ENCODE measurements around the gene TNFAIP3.

GRCh38 chr6:137860394-137861005, 6.6 kb upstream of the TNFAIP3 start:
- no peak for TF ChIP-seq CTCF (conservative IDR thresholded peaks at IDR 0.05; ENCODE audit: low read depth, low read length)
- no peak for TF ChIP-seq SMC3 (IDR thresholded peaks at IDR 0.05; ENCODE audit: low read depth, low read length)
- no peak for TF ChIP-seq USF2 (IDR thresholded peaks at IDR 0.05; ENCODE audit: low read depth, low read length)
- TF ChIP-seq MAZ (IDR thresholded peaks at IDR 0.05; ENCODE audit: borderline replicate concordance, low read depth, low read length), result no peak
- no peak for TF ChIP-seq RAD21 (IDR thresholded peaks at IDR 0.05; ENCODE audit: low read length)
- no peak for TF ChIP-seq POLR2A (IDR thresholded peaks at IDR 0.05; ENCODE audit: low read depth, low read length)
- no peak for TF ChIP-seq MXI1 (IDR thresholded peaks at IDR 0.05; ENCODE audit: borderline replicate concordance, low read depth, low read length)
- no peak for TF ChIP-seq RFX5 (IDR thresholded peaks at IDR 0.05; ENCODE audit: low read depth, low read length)
